ENCODE data around the gene SHROOM4. TPM values are rescaled to one million over a fixed set of nuclear protein-coding genes. Genes with fewer than 3 reads are reported as not detected.

The SHROOM4 gene
- polyA plus RNA-seq, 1 experiment: 0.59 TPM

- ChIA-PET POLR2A (no interaction called here), CTCF (interaction anchor here (0.8 kb wide), 1 partner anchor 9 kb away, joined by 3 read pairs; no protein-coding TSS in a partner anchor)
- Histone ChIP-seq H3K4me3 (ENCODE audit: low read depth, low read length) (no peak overlapping the region), H3K27me3 (ENCODE audit: control insufficient read depth, insufficient read depth, low read length) (no peaks in the 10 kb centered on the region), H3K36me3 (ENCODE audit: control insufficient read depth, insufficient read depth, low read length) (no peaks in the 10 kb centered on the region)
- DNase-seq (ENCODE audit: low read depth): no peak
- TF ChIP-seq CTCF (IDR thresholded peaks at IDR 0.05; ENCODE audit: insufficient read depth, low read depth, low read length): no peak
Observed at GRCh38 chrX:50622751-50623150, 191.2 kb downstream of the SHROOM4 start.

GRCh38 chrX:50618788-50619558, 195.0 kb downstream of the SHROOM4 start:
- no peak for DNase-seq (ENCODE audit: low read depth)
- Histone ChIP-seq H3K4me3 (ENCODE audit: low read depth, low read length) (no peak overlapping the region), H3K27me3 (ENCODE audit: control insufficient read depth, insufficient read depth, low read length) (no peaks in the 10 kb centered on the region), H3K36me3 (ENCODE audit: control insufficient read depth, insufficient read depth, low read length) (no peaks in the 10 kb centered on the region)
- POLR2A ChIA-PET: no interaction called here
- no peak for TF ChIP-seq CTCF (IDR thresholded peaks at IDR 0.05; ENCODE audit: insufficient read depth, low read depth, low read length)
- CTCF ChIA-PET: no interaction called here

GRCh38 chrX:50617183-50617582, 196.8 kb downstream of the SHROOM4 start:
- ChIA-PET CTCF (no interaction called here), POLR2A (no interaction called here)
- H3K4me3 ChIP-seq (ENCODE audit: low read depth, low read length): no peak overlapping the region
- DNase-seq (ENCODE audit: low read depth): no peak
- TF ChIP-seq CTCF (IDR thresholded peaks at IDR 0.05; ENCODE audit: insufficient read depth, low read depth, low read length): no peak
- H3K36me3 ChIP-seq (ENCODE audit: control insufficient read depth, insufficient read depth, low read length): no peaks in the 10 kb centered on the region
- H3K27me3 ChIP-seq (ENCODE audit: control insufficient read depth, insufficient read depth, low read length): no peaks in the 10 kb centered on the region

DNA sequence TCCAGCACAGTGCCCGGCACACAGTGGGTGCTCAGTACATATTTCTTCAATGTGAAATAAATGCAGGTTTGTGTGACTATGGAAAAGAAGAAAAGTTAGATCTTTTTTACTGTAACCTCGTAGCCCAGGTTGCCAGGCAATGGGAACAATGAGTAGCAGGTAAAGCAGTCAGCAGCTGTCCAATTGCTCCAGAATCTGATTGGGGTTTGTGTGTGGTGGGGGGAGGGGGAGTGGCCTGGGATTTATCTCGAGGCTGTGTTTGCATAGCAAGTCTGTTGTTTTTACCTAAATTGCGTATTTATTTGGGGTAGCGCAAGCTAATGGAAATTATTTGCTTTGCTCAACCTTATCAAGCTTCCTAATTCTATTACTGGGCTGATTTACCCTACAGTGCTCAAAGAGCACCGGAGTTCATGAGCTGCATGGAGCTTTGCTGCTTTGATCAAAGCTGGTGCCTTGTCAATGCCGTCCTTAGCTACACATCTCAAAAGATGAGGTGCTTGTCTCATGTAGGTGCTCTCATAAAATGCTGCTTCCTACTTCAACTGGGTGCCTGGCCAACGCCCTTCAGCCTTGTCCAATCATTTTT, 198.3 kb downstream of the SHROOM4 start:
- POLR2A ChIA-PET: no interaction called here
- CTCF ChIA-PET: no interaction called here
- TF ChIP-seq CTCF (IDR thresholded peaks at IDR 0.05; ENCODE audit: insufficient read depth, low read depth, low read length): no peak
- no peaks in the 10 kb centered on the region for H3K27me3 ChIP-seq (ENCODE audit: control insufficient read depth, insufficient read depth, low read length)
- no peak overlapping the region for H3K4me3 ChIP-seq (ENCODE audit: low read depth, low read length)
- DNase-seq (ENCODE audit: low read depth): no peak
- H3K36me3 ChIP-seq (ENCODE audit: control insufficient read depth, insufficient read depth, low read length): no peaks in the 10 kb centered on the region

- no peak for DNase-seq (ENCODE audit: low read depth)
- Histone ChIP-seq H3K36me3 (ENCODE audit: control insufficient read depth, insufficient read depth, low read length) (no peaks in the 10 kb centered on the region), H3K4me3 (ENCODE audit: low read depth, low read length) (no peak overlapping the region), H3K27me3 (ENCODE audit: control insufficient read depth, insufficient read depth, low read length) (no peaks in the 10 kb centered on the region)
- POLR2A ChIA-PET: no interaction called here
- CTCF ChIA-PET: no interaction called here
- no peak for TF ChIP-seq CTCF (IDR thresholded peaks at IDR 0.05; ENCODE audit: insufficient read depth, low read depth, low read length)
Observed at GRCh38 chrX:50614460-50614859, 199.5 kb downstream of the SHROOM4 start.

All from BJ (cell line).